Inferior parietal cortex (tissue), 1 donor: Measurements from ENCODE around the gene GDAP2.
"Not testable (repeated sequence)": the region's sequence is repeated elsewhere in the genome, so short reads cannot be mapped to it uniquely, and the experiment has no call there.

Source experiments
- DNase-seq: peaks from one replicate; pipeline ENCODE4 v3.0.0-alpha.2; 2016; ENCODE audit errors: extremely low spot score

The GDAP2 gene

GRCh38 chr1:117902944-117903343 is 26.5 kb downstream of the GDAP2 start:
- no peak for DNase-seq

GRCh38 chr1:117899801-117900200 is 29.6 kb downstream of the GDAP2 start:
- DNase-seq = no peak

- DNase-seq = no peak
Observed at GRCh38 chr1:117897551-117897950, 31.9 kb downstream of the GDAP2 start.

- peak; percentile 87 for DNase-seq
Observed at GRCh38 chr1:117895482-117896114, 33.8 kb downstream of the GDAP2 start.

GRCh38 chr1:117894078-117894477 is 35.3 kb downstream of the GDAP2 start:
- DNase-seq = no peak

- no peak for DNase-seq
Observed at GRCh38 chr1:117892512-117892911, 36.9 kb downstream of the GDAP2 start.

- no peak for DNase-seq
Observed at GRCh38 chr1:117890452-117890851, 39.0 kb downstream of the GDAP2 start.

GRCh38 chr1:117886101-117886795 is 43.2 kb downstream of the GDAP2 start:
- no peak for DNase-seq

GRCh38 chr1:117883616-117884015 is 45.8 kb downstream of the GDAP2 start:
- DNase-seq = no peak

- DNase-seq = no peak
Observed at GRCh38 chr1:117879284-117879683, 50.1 kb downstream of the GDAP2 start.

- no peak for DNase-seq
Observed at GRCh38 chr1:117877823-117878222, 51.6 kb downstream of the GDAP2 start.

- no peak for DNase-seq
Observed at GRCh38 chr1:117871013-117871412, 58.4 kb downstream of the GDAP2 start.

- DNase-seq = no peak
Observed at GRCh38 chr1:117861694-117862093, 67.7 kb downstream of the GDAP2 start.

- DNase-seq = peak; percentile 57
Observed at GRCh38 chr1:117860896-117861610, 68.4 kb downstream of the GDAP2 start.

- DNase-seq = peak; percentile 9
Observed at GRCh38 chr1:117859901-117860300, 69.5 kb downstream of the GDAP2 start.

- no peak for DNase-seq
Observed at GRCh38 chr1:117857418-117857817, 72.0 kb downstream of the GDAP2 start.

- DNase-seq = no peak
Observed at GRCh38 chr1:117852853-117853553, 76.4 kb downstream of the GDAP2 start.

GRCh38 chr1:117851687-117852086 is 77.7 kb downstream of the GDAP2 start:
- DNase-seq = no peak

GRCh38 chr1:117846674-117847425 is 82.6 kb downstream of the GDAP2 start:
- DNase-seq = no peak

- not testable (repeated sequence) for DNase-seq
Observed at GRCh38 chr1:117844478-117844877, 84.9 kb downstream of the GDAP2 start.

GRCh38 chr1:117843791-117844190 is 85.6 kb downstream of the GDAP2 start:
- no peak for DNase-seq
